ENCODE results near the gene STX16. TPM values are rescaled to one million over a fixed set of nuclear protein-coding genes. Genes with fewer than 3 reads are reported as not detected.

STX16 gene
- total RNA-seq, 2 experiments from 2014 or later = 108 to 109 TPM

DNA sequence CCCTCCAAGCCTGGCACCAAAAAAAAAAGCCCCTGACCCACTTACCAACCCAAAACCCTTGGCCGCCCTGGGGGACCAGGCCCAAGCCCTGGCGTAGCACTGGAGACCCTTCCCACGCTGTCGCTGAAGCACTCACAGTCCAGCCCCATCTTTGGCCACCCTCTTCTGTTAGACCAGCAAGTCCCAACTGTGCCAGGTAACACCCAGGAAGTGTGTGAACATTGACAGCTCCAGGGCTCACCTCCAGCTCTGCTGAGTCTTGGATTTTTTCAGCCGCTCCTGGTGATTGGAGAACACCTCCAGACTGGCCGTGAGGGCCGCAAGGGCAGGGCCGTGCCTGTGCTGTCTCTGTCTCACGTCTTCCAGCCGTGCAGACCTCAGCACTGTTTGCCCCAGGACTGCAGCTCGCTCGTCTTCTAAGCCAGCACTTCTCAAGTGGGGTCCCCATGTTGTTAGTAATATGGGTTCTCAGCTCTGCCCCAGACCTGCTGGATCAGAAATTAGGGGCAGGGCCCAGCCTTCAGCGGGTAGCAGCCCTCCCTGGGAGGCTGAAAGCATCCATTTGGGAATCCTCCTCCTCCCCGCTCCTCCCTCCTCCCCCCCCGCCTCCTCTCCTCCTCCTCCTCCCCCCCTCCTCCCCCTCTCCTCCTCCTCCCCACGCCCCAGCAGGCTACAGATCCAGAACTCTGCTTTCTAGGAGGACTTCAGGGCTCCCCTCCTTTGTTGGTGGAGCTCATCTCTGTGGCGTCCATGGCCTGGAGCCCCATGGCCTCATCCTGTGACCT is 59.6 kb downstream of the STX16 start:
- Mint-ChIP-seq H3K9me3 (no peaks in the 10 kb centered on the region), H3K4me3 (no peak overlapping the region), H3K36me3 (ENCODE audit: low read depth) (no peaks in the 10 kb centered on the region), H3K27me3 (no peaks in the 10 kb centered on the region), H3K4me1 (ENCODE audit: low read depth) (no peaks in the 10 kb centered on the region), H3K27ac (no peak overlapping the region)
- ChIA-PET POLR2A (no interaction called here), CTCF (no interaction called here)
- DNase-seq (no peak), ATAC-seq (no peak)
- intact Hi-C loops (cut with micrococcal nuclease) = no loop called here
- TF ChIP-seq, protein P1, sequence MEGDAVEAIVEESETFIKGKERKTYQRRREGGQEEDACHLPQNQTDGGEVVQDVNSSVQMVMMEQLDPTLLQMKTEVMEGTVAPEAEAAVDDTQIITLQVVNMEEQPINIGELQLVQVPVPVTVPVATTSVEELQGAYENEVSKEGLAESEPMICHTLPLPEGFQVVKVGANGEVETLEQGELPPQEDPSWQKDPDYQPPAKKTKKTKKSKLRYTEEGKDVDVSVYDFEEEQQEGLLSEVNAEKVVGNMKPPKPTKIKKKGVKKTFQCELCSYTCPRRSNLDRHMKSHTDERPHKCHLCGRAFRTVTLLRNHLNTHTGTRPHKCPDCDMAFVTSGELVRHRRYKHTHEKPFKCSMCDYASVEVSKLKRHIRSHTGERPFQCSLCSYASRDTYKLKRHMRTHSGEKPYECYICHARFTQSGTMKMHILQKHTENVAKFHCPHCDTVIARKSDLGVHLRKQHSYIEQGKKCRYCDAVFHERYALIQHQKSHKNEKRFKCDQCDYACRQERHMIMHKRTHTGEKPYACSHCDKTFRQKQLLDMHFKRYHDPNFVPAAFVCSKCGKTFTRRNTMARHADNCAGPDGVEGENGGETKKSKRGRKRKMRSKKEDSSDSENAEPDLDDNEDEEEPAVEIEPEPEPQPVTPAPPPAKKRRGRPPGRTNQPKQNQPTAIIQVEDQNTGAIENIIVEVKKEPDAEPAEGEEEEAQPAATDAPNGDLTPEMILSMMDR (IDR thresholded peaks at IDR 0.05) = no peak

DNA sequence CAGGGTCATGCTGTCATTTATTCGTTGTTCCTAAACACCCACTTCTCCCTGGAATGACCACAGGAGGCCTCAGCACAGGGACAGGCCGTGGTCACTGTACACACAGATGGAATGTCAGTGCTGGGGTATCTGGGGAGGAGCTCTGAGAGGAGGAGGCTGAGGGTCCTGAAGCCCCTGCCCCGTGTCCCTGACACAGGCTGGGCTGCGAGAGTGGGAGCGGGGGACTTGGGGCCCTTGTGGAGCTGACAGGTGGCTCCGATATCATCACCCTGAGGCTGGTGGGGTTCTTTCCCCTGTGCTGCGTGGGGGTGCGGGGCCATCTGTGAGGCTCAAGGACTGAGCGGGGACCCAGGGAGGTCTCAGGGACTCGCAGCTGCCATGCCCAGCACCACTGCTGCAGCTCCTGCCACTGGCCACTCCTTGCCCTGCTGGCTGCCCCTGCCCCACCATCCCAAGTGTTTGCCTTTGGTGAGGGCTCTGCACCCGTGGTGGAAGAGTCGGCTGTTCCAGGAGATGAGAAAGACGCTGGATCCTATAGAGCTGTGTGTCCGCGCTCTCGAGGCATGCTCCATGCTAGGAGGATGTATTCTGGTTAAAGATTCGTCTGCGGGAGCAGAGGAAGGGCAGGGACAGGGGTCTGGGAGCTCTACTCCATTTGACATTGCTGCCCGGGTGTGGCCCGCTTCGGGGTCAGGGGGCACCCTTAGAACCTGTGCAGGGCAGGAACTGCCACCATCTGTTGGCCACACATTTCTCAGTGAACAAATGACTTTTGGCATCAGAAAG is 60.4 kb downstream of the STX16 start:
- ATAC-seq (no peak), DNase-seq (no peak)
- CTCF ChIA-PET = no interaction called here
- TF ChIP-seq, protein P1 (IDR thresholded peaks at IDR 0.05) = no peak
- H3K27ac Mint-ChIP-seq = no peak overlapping the region
- H3K4me3 Mint-ChIP-seq = no peak overlapping the region
- POLR2A ChIA-PET = interaction anchor here (0.6 to 0.9 kb wide), 2 partner anchors 21 to 231 kb away, joined by 3 read pairs; no protein-coding TSS in a partner anchor
- no peaks in the 10 kb centered on the region for H3K4me1 Mint-ChIP-seq (ENCODE audit: low read depth)
- no peaks in the 10 kb centered on the region for H3K27me3 Mint-ChIP-seq
- H3K9me3 Mint-ChIP-seq = no peaks in the 10 kb centered on the region
- intact Hi-C loops (cut with micrococcal nuclease) = no loop called here
- no peaks in the 10 kb centered on the region for H3K36me3 Mint-ChIP-seq (ENCODE audit: low read depth)

DNA sequence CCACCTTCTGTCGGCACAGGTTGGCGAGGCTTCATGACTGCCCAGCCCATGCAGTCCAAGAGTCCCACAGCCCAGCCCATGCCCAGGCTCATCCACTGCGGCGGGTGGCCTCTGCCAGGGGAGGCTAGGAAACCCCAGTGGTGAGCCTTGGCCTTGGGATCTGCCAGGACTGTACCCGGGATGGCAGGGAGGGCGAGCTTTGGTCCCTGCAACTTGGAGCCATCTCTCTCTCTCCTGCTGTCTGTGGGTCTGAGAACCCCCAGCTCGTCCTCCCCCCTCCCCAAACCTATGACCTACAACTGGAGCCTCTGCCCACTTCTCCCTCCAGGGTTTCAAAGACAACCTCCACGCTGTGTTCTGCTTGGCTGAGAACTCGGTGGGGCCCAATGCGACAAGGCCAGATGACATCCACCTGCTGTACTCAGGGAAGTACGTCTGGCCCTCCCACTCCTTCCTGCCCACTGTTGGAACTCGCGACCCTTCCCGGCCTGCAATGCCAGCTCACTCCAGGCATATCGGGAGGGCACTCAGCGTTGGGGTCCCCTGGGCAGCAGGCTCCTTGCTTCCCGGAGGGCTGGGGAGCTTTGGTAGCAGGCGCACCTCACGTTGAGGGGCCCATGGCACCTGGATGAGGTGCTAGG is 61.2 kb downstream of the STX16 start:
- TF ChIP-seq, protein P1 (IDR thresholded peaks at IDR 0.05) = no peak
- Mint-ChIP-seq H3K27ac (no peak overlapping the region), H3K9me3 (no peaks in the 10 kb centered on the region), H3K4me1 (ENCODE audit: low read depth) (no peaks in the 10 kb centered on the region), H3K36me3 (ENCODE audit: low read depth) (no peaks in the 10 kb centered on the region), H3K27me3 (no peaks in the 10 kb centered on the region), H3K4me3 (no peak overlapping the region)
- ATAC-seq (no peak), DNase-seq (no peak)
- ChIA-PET POLR2A (interaction anchor here (0.6 to 0.9 kb wide), 3 partner anchors 21 to 296 kb away, joined by 3 read pairs; no protein-coding TSS in a partner anchor), CTCF (no interaction called here)
- intact Hi-C loops (cut with micrococcal nuclease) = no loop called here

DNA sequence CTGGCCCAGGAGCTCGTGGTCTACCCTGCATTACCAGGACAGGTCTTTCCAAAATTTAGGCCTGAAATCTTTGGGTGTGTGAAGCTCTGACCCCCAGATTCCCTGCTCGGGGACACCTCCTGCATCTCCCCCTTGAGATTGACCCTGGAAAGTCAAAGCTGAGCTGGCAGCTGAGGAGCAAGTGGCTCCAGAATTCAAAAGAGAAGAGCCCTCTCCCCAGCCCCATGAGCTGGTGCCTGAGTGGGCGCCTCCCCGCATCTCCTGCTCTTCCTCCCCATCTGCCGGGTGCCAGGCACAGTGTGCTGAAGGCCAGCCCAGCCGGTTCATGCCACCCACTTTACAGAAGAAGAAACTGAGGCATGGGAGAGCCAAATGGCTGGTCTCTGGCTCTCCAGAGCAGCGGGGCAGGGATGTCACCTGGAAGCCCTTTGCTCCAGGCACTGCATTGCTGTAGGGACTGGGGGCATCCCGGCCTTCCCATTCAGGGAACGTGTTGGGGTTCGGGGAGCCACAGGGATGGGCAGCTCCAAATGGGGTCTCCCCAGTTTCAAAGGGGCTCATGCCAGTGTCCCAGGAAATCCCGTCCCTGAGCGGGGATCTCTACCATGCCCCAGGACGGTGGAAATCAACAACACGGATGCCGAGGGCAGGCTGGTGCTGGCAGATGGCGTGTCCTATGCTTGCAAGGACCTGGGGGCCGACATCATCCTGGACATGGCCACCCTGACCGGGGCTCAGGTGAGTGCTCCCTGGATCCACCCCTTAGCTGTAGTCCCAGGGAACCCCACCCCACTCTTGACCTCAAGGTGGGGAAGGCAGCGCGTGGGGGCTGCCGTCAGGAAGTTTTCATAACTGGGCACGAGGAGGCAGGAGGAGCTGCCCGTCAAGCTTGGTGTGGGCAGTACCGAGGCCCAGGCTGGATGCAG is 62.0 kb downstream of the STX16 start:
- no peaks in the 10 kb centered on the region for H3K36me3 Mint-ChIP-seq (ENCODE audit: low read depth)
- H3K4me3 Mint-ChIP-seq = no peak overlapping the region
- ChIA-PET CTCF (no interaction called here), POLR2A (interaction anchor here (0.6 kb wide), 1 partner anchor 295 kb away, joined by 3 read pairs; no protein-coding TSS in a partner anchor)
- TF ChIP-seq, protein P1 (IDR thresholded peaks at IDR 0.05) = no peak
- DNase-seq (no peak), ATAC-seq (no peak)
- no peaks in the 10 kb centered on the region for H3K27me3 Mint-ChIP-seq
- no peaks in the 10 kb centered on the region for H3K4me1 Mint-ChIP-seq (ENCODE audit: low read depth)
- H3K27ac Mint-ChIP-seq = no peak overlapping the region
- no peaks in the 10 kb centered on the region for H3K9me3 Mint-ChIP-seq
- intact Hi-C loops (cut with micrococcal nuclease) = no loop called here

Data from activated CD8-positive, alpha-beta T cell treated with anti-CD3 and anti-CD28 coated beads for 36 hours (primary cell).